ENCODE measurements around the gene SNN.

SNN gene

GRCh38 chr16:11719762-11720161 lies 51.5 kb downstream of the SNN start:
- no peak for DNase-seq (ENCODE audit: low read depth in 1 of 2, low spot score in 1 of 2)
- H3K27ac ChIP-seq (replicated peaks) = no peak overlapping the region
- TF ChIP-seq CTCF (IDR thresholded peaks at IDR 0.05; ENCODE audit: insufficient read depth, low read length) = no peak
- TF ChIP-seq SPI1 (IDR thresholded peaks at IDR 0.05; ENCODE audit: borderline replicate concordance, low read depth) = no peak
- TF ChIP-seq, protein P1, sequence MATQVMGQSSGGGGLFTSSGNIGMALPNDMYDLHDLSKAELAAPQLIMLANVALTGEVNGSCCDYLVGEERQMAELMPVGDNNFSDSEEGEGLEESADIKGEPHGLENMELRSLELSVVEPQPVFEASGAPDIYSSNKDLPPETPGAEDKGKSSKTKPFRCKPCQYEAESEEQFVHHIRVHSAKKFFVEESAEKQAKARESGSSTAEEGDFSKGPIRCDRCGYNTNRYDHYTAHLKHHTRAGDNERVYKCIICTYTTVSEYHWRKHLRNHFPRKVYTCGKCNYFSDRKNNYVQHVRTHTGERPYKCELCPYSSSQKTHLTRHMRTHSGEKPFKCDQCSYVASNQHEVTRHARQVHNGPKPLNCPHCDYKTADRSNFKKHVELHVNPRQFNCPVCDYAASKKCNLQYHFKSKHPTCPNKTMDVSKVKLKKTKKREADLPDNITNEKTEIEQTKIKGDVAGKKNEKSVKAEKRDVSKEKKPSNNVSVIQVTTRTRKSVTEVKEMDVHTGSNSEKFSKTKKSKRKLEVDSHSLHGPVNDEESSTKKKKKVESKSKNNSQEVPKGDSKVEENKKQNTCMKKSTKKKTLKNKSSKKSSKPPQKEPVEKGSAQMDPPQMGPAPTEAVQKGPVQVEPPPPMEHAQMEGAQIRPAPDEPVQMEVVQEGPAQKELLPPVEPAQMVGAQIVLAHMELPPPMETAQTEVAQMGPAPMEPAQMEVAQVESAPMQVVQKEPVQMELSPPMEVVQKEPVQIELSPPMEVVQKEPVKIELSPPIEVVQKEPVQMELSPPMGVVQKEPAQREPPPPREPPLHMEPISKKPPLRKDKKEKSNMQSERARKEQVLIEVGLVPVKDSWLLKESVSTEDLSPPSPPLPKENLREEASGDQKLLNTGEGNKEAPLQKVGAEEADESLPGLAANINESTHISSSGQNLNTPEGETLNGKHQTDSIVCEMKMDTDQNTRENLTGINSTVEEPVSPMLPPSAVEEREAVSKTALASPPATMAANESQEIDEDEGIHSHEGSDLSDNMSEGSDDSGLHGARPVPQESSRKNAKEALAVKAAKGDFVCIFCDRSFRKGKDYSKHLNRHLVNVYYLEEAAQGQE (IDR thresholded peaks at IDR 0.05; ENCODE audit: insufficient replicate concordance, low read depth) = no peak
- TF ChIP-seq GABPA (IDR thresholded peaks at IDR 0.05; ENCODE audit: low read depth) = no peak
- no peak for TF ChIP-seq POLR2AphosphoS5 (IDR thresholded peaks at IDR 0.05; ENCODE audit: low read depth)
- no peaks in the 10 kb centered on the region for H3K27me3 ChIP-seq (ENCODE audit: insufficient read depth, poor library complexity, severe bottlenecking)
- H3K4me3 ChIP-seq (replicated peaks; ENCODE audit: insufficient read depth, low read length) = no peak overlapping the region

GRCh38 chr16:11721781-11722467 lies 53.7 kb downstream of the SNN start:
- no peaks in the 10 kb centered on the region for H3K27me3 ChIP-seq (ENCODE audit: insufficient read depth, poor library complexity, severe bottlenecking)
- TF ChIP-seq POLR2AphosphoS5 (IDR thresholded peaks at IDR 0.05; ENCODE audit: low read depth) (no peak), CTCF (IDR thresholded peaks at IDR 0.05; ENCODE audit: insufficient read depth, low read length) (no peak), GABPA (IDR thresholded peaks at IDR 0.05; ENCODE audit: low read depth) (no peak), SPI1 (IDR thresholded peaks at IDR 0.05; ENCODE audit: borderline replicate concordance, low read depth) (no peak)
- TF ChIP-seq, protein P1 (IDR thresholded peaks at IDR 0.05; ENCODE audit: insufficient replicate concordance, low read depth) = no peak
- no peak for DNase-seq (ENCODE audit: low read depth in 1 of 2, low spot score in 1 of 2)
- H3K27ac ChIP-seq (replicated peaks) = no peak overlapping the region
- no peak overlapping the region for H3K4me3 ChIP-seq (replicated peaks; ENCODE audit: insufficient read depth, low read length)

GRCh38 chr16:11722468-11722808 lies 54.2 kb downstream of the SNN start:
- no peak for TF ChIP-seq GABPA (IDR thresholded peaks at IDR 0.05; ENCODE audit: low read depth)
- no peak for TF ChIP-seq CTCF (IDR thresholded peaks at IDR 0.05; ENCODE audit: insufficient read depth, low read length)
- TF ChIP-seq, protein P1 (IDR thresholded peaks at IDR 0.05; ENCODE audit: insufficient replicate concordance, low read depth) = no peak
- TF ChIP-seq POLR2AphosphoS5 (IDR thresholded peaks at IDR 0.05; ENCODE audit: low read depth) = no peak
- no peak for TF ChIP-seq SPI1 (IDR thresholded peaks at IDR 0.05; ENCODE audit: borderline replicate concordance, low read depth)
- Histone ChIP-seq H3K4me3 (replicated peaks; ENCODE audit: insufficient read depth, low read length) (no peak overlapping the region), H3K27ac (replicated peaks) (no peak overlapping the region), H3K27me3 (ENCODE audit: insufficient read depth, poor library complexity, severe bottlenecking) (no peaks in the 10 kb centered on the region)
- no peak for DNase-seq (ENCODE audit: low read depth in 1 of 2, low spot score in 1 of 2)
